Activated CD4-positive, alpha-beta T cell treated with anti-CD3 and anti-CD28 coated beads, Interleukin-2, amount 10 ng/mL, durations not matched to agents 24 days and 14 days (primary cell): Measurements from ENCODE around the gene XYLB. TPM values are rescaled to one million over a fixed set of nuclear protein-coding genes. Genes with fewer than 3 reads are reported as not detected.
"Not testable (repeated sequence)": the region's sequence is repeated elsewhere in the genome, so short reads cannot be mapped to it uniquely, and the experiment has no call there.

Experiments
- DNase-seq: peaks from one replicate; pipeline ENCODE4 v3.0.0; 2022
- H3K27ac Mint-ChIP-seq: one replicate; pipeline ENCODE4 v1.8.0; 2022; ENCODE audit warnings: mild to moderate bottlenecking, mixed read lengths
- H3K27me3 Mint-ChIP-seq: one replicate; pipeline ENCODE4 v1.8.0; 2022; ENCODE audit warnings: mixed read lengths
- H3K36me3 Mint-ChIP-seq: one replicate; pipeline ENCODE4 v1.8.0; 2022; ENCODE audit warnings: low read depth, mild to moderate bottlenecking, mixed read lengths
- H3K4me1 Mint-ChIP-seq: one replicate; pipeline ENCODE4 v1.8.0; 2021; ENCODE audit warnings: mixed read lengths
- H3K4me3 Mint-ChIP-seq: one replicate; pipeline ENCODE4 v1.8.0; 2022; ENCODE audit warnings: mild to moderate bottlenecking, moderate library complexity, mixed read lengths
- H3K9me3 Mint-ChIP-seq: one replicate; pipeline ENCODE4 v1.8.0; 2021; ENCODE audit warnings: mixed read lengths
- intact Hi-C: fragments of 100-400 bp; cut with micrococcal nuclease; formaldehyde crosslinking; loops from one replicate; pipeline ENCODE4 v1.15.1; 2023
- total RNA-seq: library from RNA; stranded (reverse); gene quantifications from 2 replicates; pipeline ENCODE4 v1.2.3, GENCODE V29; 2022

Gene XYLB
- total RNA-seq, 1 donor from 2014 or later: 11.6 TPM

DNA sequence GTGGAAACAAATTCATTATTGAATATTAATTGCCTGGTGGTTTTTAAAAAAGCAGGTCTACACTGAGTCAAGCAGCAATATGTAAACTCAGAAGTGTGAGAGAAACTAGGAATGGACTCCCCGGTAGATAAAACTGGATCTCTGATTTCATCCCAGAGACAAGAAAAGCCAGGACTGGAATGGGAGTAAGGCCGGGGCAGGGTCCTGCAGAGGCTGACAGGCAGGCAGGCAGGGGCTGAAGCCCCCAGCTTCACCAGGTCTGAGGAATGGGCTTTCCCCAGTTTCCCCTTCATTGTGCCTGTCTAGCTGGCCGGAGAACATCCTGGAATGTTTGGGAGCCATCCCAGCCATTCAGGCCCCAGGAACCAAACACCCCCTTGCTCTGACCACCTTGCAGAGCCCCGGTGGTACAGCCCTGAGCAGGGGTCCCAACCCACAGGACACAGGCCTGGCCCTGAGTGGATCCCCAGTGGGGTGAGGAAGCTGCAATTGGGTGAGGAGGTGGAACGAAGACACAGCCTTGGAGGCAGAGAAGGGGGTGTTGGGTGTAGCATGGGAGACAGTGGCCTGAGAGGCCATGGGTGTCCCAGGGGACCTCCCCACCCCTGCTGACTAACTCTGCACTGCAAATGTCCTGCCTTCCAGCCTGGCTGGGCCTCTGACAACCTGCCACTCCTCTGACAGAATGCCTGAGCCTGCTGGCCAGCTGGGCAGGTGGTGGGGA is 31.7 kb upstream of the XYLB start:
- H3K27ac Mint-ChIP-seq: no peak overlapping the region
- H3K27me3 Mint-ChIP-seq: peaks cover 8% of the 10 kb centered on the region
- intact Hi-C loops: no loop called here
- H3K4me1 Mint-ChIP-seq: no peaks in the 10 kb centered on the region
- H3K9me3 Mint-ChIP-seq: no peaks in the 10 kb centered on the region
- DNase-seq: no peak
- no peaks in the 10 kb centered on the region for H3K36me3 Mint-ChIP-seq
- no peak overlapping the region for H3K4me3 Mint-ChIP-seq

DNA sequence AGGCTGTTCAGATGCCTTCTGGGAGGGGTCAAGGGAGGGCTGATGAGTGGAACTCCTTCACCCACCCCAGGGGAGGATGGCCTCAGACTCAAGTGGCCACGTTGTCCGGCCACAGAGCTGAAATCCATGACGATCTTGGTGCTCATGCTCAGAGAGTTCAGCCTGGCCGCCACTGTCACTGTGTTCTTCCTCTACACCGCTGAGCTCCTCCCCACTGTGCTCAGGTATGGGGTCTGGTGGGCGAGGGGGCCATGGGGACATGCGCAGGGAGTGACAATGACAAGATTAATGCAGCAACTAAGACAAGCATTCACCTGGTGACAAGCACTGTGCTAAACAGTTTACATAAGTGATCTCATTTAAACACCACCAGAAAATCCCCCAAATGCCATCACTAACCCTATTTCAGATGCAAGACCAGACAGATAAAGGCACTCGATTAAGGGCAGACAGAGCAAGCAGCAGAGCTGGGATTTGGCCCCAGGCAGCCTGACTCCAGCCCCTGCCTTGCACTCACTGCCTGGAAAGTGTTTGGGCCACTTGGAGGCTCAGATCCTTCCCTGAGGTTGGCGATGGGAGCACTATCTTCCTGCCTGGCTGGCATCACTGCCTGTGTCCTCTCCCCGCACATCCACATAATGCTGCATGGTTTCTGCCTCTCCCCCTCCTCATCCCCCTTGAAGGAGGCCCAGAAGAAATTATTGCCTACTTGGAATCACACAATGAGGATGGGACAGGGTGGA is 30.9 kb upstream of the XYLB start:
- no peak for DNase-seq
- Mint-ChIP-seq H3K36me3 (no peaks in the 10 kb centered on the region), H3K27me3 (peaks cover 5% of the 10 kb centered on the region), H3K4me3 (no peak overlapping the region), H3K9me3 (no peaks in the 10 kb centered on the region), H3K27ac (no peak overlapping the region), H3K4me1 (no peaks in the 10 kb centered on the region)
- intact Hi-C loops: no loop called here

DNA sequence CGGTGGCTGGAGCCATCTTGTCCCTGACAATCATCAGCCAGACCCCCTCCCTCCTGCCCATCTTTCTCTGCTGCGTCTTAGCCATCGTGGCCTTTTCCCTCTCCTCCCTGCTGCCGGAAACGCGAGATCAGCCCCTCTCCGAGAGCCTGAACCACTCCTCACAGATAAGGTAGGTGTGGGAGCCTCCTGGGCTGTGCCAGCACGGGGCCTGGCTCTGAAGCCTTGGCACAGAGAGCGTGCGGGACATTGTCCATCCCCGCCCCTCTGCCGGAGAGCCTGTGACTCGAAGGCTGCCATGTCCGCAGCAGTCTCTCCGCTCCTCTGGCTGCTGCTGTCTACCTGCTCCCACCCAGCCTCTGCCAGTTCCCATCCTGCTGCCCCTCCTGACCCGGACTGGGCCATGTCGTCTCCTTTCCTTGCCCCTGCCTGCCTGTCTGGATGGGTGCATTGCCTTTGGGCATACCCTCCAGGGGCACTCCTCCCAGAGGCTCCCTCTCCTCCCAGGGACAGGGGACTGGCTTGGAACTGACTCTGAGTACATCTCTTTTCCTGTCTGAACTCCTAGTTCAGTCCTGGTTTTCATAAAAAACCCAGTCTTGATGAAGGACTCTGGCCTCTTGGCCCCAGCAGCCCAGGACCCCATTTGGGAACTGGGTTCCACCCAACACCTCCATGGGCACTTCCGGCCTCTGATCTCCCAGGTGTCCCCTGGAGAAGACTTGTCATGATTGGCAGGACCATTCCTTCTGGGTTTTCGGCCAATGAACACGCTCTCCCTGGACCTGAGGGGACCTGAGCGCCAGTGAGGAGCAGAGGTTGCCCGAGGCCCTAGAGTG is 30.0 kb upstream of the XYLB start:
- Mint-ChIP-seq H3K9me3 (no peaks in the 10 kb centered on the region), H3K27ac (no peak overlapping the region), H3K36me3 (no peaks in the 10 kb centered on the region), H3K4me3 (no peak overlapping the region), H3K27me3 (peaks cover 3% of the 10 kb centered on the region), H3K4me1 (no peaks in the 10 kb centered on the region)
- no peak for DNase-seq
- intact Hi-C loops: no loop called here

DNA sequence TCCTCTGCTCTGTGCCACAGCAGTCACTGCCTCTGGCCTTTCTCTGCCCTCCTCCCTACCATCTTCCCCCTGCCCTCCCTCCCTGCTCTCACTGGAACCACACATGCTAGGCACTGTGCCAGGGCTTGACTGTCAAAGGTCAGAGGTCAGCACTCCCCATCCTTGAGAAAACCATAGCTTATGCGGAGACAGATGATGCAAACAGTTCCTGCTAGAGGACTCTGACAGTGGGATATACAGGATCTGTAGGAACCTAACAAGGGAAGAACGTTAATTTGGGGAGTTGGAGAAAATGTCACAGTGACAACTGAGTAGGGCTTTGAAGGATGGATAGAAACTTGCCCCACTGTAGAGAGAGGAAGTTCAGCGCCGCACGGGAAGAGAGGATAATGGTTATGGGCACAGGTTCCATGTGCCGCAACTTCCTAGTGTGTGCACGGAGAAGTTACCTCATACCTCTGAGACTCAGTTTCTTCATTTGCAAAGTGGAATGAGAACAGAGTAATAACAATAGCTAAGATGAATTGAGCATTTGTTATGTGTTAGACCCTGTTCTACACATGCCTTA is 29.3 kb upstream of the XYLB start:
- no peaks in the 10 kb centered on the region for H3K4me1 Mint-ChIP-seq
- no peaks in the 10 kb centered on the region for H3K9me3 Mint-ChIP-seq
- no peaks in the 10 kb centered on the region for H3K36me3 Mint-ChIP-seq
- intact Hi-C loops: no loop called here
- peaks cover 2% of the 10 kb centered on the region for H3K27me3 Mint-ChIP-seq
- no peak for DNase-seq
- H3K27ac Mint-ChIP-seq: no peak overlapping the region
- H3K4me3 Mint-ChIP-seq: no peak overlapping the region

DNA sequence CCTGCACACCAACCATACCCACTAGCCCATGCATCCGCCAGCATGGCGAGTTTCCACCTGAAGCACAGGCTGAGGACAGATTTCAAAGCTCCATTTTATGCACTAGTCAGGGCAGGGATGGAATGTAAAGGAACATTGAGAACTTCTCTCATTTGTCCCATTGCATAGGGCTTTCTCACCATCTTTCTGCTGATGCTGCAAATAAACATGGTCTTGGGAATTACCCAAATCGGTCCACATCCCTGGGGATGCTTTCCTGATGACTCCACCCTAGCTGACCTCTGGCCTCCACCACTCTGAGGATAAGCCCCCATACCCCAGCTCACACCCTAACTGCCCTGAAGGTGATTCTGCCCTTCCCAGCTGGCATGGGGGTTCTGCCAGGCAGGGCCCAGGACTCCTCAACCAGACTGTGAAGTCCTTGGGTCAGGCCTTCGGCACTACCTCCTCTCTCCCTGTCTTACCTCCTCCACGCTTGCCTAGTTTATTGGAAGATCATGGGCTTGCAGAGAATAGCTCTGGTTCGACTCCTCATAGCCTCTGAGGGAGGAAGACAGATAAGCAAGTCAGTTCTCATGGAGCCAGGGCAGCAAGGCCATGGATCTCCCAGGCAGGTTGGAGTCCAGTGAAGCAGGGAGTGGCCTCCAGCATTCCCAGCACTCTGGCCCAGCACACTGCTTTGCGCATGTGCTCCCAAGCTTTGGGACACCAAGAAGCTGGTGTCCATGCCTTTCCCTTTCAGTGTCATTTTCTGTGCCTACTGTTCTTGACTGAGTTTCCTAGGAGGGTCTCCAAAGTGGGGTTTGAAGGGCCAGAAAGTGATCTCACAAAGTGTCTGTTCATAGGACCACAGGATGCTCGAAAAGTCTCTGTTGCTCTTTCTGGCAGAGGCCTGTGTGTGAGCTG is 27.6 kb upstream of the XYLB start:
- H3K36me3 Mint-ChIP-seq: no peaks in the 10 kb centered on the region
- H3K27me3 Mint-ChIP-seq: peaks cover 6% of the 10 kb centered on the region
- no peaks in the 10 kb centered on the region for H3K4me1 Mint-ChIP-seq
- no peak overlapping the region for H3K4me3 Mint-ChIP-seq
- H3K27ac Mint-ChIP-seq: no peak overlapping the region
- DNase-seq: no peak
- H3K9me3 Mint-ChIP-seq: no peaks in the 10 kb centered on the region
- intact Hi-C loops: no loop called here

DNA sequence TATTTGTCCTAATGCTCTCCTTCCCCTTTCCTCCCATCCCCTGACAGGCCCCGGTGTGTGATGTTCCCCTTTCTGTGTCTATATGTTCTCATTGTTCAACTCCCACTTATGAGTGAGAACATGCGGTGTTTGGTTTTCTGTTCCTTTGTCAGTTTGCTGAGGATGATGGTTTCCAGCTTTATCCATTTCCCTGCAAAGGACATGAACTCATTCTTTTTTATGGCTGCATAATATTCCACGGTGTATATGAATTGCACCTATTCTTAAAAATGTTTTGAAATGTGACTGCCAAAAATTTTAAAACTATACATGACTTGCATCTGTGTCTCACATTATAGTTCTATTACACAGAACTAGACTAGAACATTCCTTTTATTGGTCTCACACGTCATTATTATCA is 25.9 kb upstream of the XYLB start:
- H3K36me3 Mint-ChIP-seq, H3K4me3 Mint-ChIP-seq, intact Hi-C loops, H3K4me1 Mint-ChIP-seq, H3K9me3 Mint-ChIP-seq, H3K27ac Mint-ChIP-seq, DNase-seq: not testable (repeated sequence)
- peaks cover 11% of the 10 kb centered on the region for H3K27me3 Mint-ChIP-seq

DNA sequence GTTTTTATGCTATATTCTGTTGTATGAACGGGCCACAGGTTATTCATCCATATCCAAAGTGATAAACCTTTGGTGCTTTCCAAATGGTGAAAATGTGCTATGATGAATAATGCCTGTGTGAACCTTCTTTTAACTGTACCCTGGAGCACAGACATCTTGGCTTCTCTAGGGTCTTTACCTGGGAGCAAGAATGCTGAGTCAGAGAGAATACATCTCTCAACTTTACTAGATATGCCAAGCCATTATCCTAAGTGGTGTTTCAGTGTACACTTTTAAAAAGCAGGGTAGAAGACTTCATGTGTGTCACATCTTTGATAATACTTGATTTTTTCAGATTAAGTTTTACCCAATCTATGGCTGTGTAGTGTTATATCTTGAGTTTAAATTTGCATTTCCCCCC is 23.5 kb upstream of the XYLB start:
- Mint-ChIP-seq H3K4me3 (no peak overlapping the region), H3K27me3 (peaks cover 13% of the 10 kb centered on the region), H3K4me1 (no peaks in the 10 kb centered on the region), H3K9me3 (no peaks in the 10 kb centered on the region), H3K36me3 (no peaks in the 10 kb centered on the region), H3K27ac (no peak overlapping the region)
- intact Hi-C loops: no loop called here
- no peak for DNase-seq

DNA sequence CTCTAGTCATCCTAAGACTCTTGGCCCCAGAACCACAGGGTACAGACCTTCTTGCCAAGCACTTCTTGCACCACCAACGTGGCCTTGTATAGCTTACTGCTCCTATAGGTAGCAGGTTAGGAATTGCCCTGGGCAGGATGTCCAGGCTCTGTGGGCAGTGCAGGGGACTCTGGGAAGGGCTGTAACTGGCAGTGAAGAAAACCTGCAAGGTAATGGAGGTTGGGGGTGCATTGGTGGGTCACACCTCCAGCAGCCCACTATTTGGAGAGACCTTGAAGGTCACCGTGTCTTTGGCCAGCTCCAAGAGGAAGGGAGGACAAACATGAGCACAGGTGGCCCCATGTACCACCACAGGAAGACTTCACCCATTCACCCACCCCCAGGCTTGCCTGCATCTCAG is 21.3 kb upstream of the XYLB start:
- H3K27me3 Mint-ChIP-seq: peaks cover 13% of the 10 kb centered on the region
- H3K27ac Mint-ChIP-seq: no peak overlapping the region
- H3K36me3 Mint-ChIP-seq: no peaks in the 10 kb centered on the region
- no peak overlapping the region for H3K4me3 Mint-ChIP-seq
- no peak for DNase-seq
- H3K4me1 Mint-ChIP-seq: no peaks in the 10 kb centered on the region
- no peaks in the 10 kb centered on the region for H3K9me3 Mint-ChIP-seq
- intact Hi-C loops: no loop called here

DNA sequence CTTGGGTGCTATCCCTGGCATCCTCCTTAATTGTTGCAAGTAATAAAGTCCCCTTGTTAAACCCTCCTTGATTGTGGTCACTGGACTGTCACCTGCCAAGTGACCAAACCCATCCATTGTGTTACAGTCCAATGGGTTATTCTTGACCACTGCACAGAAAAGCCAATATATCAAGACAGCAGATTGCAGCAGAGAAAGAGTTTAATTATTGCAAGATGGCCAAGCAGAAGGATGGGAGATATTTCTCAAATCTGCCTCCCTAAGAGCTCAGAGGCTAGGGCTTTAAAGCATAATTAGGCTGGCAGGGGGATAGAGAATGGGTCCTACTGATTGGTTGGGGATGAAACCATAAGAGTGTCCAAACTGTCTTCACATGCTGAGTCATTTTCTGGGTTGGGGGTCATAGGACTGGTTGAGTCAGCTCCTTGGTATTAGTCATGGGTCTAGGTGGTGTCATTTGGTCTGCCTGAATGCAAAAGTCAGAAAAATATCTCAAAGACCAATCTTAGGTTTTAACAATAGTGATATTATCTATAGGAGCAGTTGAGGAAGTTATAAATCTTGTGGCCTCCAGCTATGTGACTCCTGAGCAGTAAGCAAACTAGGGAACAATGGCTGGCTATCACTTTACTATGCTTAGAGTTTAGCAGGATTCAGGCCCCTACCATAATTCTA is 19.1 kb upstream of the XYLB start:
- Mint-ChIP-seq H3K9me3 (no peaks in the 10 kb centered on the region), H3K4me1 (no peaks in the 10 kb centered on the region), H3K36me3 (no peaks in the 10 kb centered on the region), H3K27ac (no peak overlapping the region), H3K27me3 (peaks cover 13% of the 10 kb centered on the region), H3K4me3 (no peak overlapping the region)
- no peak for DNase-seq
- intact Hi-C loops: no loop called here

DNA sequence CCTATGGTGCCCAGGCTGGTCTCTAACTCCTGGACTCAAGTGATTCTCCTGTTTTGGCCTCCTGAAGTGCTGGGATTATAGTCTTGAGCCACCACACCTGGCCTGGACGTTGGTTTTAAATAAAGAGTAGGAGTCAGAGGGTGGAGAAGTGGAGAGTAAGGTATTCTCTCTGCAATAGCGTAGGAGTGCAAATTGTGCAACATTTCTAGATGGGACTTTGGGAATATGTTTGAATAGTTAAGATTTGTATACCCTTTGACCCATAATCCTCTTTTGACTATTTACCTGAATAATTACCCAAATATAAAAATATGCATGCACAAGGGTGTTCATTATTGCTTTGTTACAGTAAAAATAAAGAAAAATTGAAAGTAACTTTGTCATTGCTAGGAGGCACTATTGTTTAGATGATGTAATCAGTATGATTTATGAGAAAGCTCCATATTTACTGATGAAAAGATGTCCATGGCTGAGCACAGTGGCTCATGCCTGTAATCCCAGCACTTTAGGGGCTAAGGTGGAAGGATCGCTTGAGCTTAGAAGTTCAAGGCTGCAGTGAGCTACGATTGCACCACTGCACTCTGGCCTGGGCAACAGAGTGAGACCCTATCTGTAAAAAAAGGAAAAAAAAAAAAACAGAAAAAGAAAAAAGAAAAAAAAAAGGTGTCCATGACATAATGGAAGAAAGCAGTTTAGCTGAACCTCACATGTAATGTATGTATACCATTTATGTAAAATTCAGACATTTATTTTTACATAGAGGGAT is 15.1 kb upstream of the XYLB start:
- Mint-ChIP-seq H3K4me3 (no peak overlapping the region), H3K9me3 (no peaks in the 10 kb centered on the region), H3K4me1 (no peaks in the 10 kb centered on the region), H3K27me3 (peaks cover 4% of the 10 kb centered on the region), H3K36me3 (no peaks in the 10 kb centered on the region), H3K27ac (no peak overlapping the region)
- intact Hi-C loops: no loop called here
- no peak for DNase-seq

DNA sequence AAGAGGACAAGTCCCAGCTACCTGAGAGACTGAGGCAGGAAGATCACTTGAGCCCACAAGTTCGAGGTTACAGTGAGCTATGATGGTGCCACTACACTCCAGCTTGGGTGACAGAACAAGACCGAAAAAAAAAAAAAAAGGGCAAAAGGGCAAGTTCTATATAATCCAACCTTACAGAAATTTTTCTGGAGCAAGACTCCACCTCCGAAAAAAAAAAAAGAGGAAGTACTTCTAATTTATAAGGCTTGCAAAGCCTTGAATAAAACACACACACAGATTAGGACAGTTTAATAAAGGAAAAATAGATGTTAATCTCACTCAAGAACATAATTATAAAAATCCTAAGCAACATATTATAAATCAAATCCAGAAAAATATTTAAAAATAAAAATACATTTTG is 14.4 kb upstream of the XYLB start:
- intact Hi-C loops: no loop called here
- Mint-ChIP-seq H3K9me3 (no peaks in the 10 kb centered on the region), H3K36me3 (no peaks in the 10 kb centered on the region), H3K4me3 (no peak overlapping the region), H3K27me3 (peaks cover 4% of the 10 kb centered on the region), H3K27ac (no peak overlapping the region), H3K4me1 (no peaks in the 10 kb centered on the region)
- DNase-seq: no peak
